ENCODE results near the gene GNAL. TPM values are rescaled to one million over a fixed set of nuclear protein-coding genes. Genes with fewer than 3 reads are reported as not detected.

Gene GNAL
- total RNA-seq, 3 donors from 2014 or later (not counting 1 experiment from before 2014, with no cell fraction given): 10.9 to 15.0 (median 12.6) TPM

DNA sequence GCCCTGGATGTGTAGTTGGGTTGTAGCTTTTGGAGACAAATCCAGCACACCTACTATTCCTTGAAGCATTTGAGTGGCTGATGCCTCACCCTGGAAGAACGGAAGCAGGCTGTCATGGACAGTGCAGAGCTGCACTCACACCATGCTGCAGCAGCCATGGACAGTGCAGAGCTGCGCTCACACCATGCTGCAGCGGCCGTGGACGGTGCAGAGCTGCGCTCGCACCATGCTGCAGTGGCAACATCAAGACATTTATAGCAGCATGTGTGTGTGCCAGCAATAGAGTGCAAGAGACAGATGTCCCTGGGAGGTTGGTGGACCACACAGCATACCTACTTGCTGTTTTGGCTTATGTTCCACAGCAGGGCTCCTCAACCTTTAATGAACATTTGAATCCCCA lies 30.6 kb downstream of the GNAL start:
- Histone ChIP-seq H3K9me3 (ENCODE audit: control insufficient read depth, insufficient read depth, low read length) (no peaks in the 10 kb centered on the region), H3K4me3 (ENCODE audit: low read length) (no peak overlapping the region), H3K4me1 (ENCODE audit: control insufficient read depth, insufficient read depth, low read length) (no peaks in the 10 kb centered on the region), H3K27me3 (ENCODE audit: control insufficient read depth, insufficient read depth, low read length) (no peaks in the 10 kb centered on the region), H3K36me3 (ENCODE audit: control insufficient read depth, insufficient read depth, low read length) (no peaks in the 10 kb centered on the region), H3K27ac (ENCODE audit: low read length) (no peak overlapping the region)
- intact Hi-C loops (cut with micrococcal nuclease): no loop called here
- WGBS (ENCODE audit: insufficient coverage): 93% methylated on average over 7 of the region's 7 CpGs
- no peaks in the 10 kb centered on the region for H3K9me3 Mint-ChIP-seq
- no peak overlapping the region for H3K27ac Mint-ChIP-seq
- no peaks in the 10 kb centered on the region for H3K4me1 Mint-ChIP-seq
- H3K27me3 Mint-ChIP-seq (ENCODE audit: low read depth in 2 of 2): peaks cover 11 to 14% of the 10 kb centered on the region in 2 donors
- no peak for TF ChIP-seq CTCF (IDR thresholded peaks at IDR 0.05)
- no peak overlapping the region for H3K4me3 Mint-ChIP-seq
- ATAC-seq (no peak), DNase-seq (no peak)
- no peaks in the 10 kb centered on the region for H3K36me3 Mint-ChIP-seq

- H3K9me3 ChIP-seq (ENCODE audit: control insufficient read depth, insufficient read depth, low read length): no peaks in the 10 kb centered on the region
- H3K27me3 ChIP-seq (ENCODE audit: control insufficient read depth, insufficient read depth, low read length): no peaks in the 10 kb centered on the region
- intact Hi-C loops (cut with micrococcal nuclease): no loop called here
- WGBS (ENCODE audit: insufficient coverage): 89% methylated on average over 3 of the region's 3 CpGs
- TF ChIP-seq CTCF (IDR thresholded peaks at IDR 0.05): no peak
- ATAC-seq: no peak
- no peak overlapping the region for H3K4me3 ChIP-seq (ENCODE audit: low read length)
- Mint-ChIP-seq H3K36me3 (no peaks in the 10 kb centered on the region), H3K4me3 (no peak overlapping the region), H3K9me3 (no peaks in the 10 kb centered on the region), H3K27ac (no peak overlapping the region), H3K4me1 (no peaks in the 10 kb centered on the region), H3K27me3 (ENCODE audit: low read depth in 2 of 2) (peaks cover 10 to 14% of the 10 kb centered on the region in 2 donors)
- no peaks in the 10 kb centered on the region for H3K36me3 ChIP-seq (ENCODE audit: control insufficient read depth, insufficient read depth, low read length)
- no peak overlapping the region for H3K27ac ChIP-seq (ENCODE audit: low read length)
- no peak for DNase-seq
- H3K4me1 ChIP-seq (ENCODE audit: control insufficient read depth, insufficient read depth, low read length): no peaks in the 10 kb centered on the region
Measured at GRCh38 chr18:11721720-11722119, 32.7 kb downstream of the GNAL start.

DNA sequence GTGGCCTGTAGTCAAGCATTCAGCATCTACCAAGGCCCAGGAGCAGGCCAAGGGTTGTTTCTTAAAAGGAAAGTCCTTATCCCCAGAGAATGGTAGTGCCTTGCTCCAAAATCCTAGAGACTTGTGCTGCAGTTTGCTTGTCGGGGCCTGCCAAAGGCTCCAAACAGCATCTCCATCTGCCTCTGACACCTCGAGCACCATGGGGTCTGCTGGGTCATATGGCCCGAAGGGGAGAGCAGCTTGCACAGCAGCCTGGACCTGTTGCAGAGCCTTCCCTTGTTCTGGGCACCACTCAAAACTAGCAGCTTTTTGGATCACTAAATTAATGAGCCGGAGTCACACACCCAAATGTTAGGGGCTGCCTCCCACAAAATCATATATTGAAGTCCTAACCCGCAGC lies 35.7 kb downstream of the GNAL start:
- DNase-seq (no peak), ATAC-seq (no peak)
- H3K36me3 ChIP-seq (ENCODE audit: control insufficient read depth, insufficient read depth, low read length): no peaks in the 10 kb centered on the region
- WGBS (ENCODE audit: insufficient coverage): 91% methylated on average over 5 of the region's 5 CpGs
- H3K9me3 ChIP-seq (ENCODE audit: control insufficient read depth, insufficient read depth, low read length): no peaks in the 10 kb centered on the region
- no peak overlapping the region for H3K27ac Mint-ChIP-seq
- no peak overlapping the region for H3K27ac ChIP-seq (ENCODE audit: low read length)
- H3K27me3 Mint-ChIP-seq (ENCODE audit: low read depth in 2 of 2): peaks cover 3 to 15% of the 10 kb centered on the region in 2 donors
- H3K27me3 ChIP-seq (ENCODE audit: control insufficient read depth, insufficient read depth, low read length): no peaks in the 10 kb centered on the region
- no peak overlapping the region for H3K4me3 Mint-ChIP-seq
- no peaks in the 10 kb centered on the region for H3K4me1 Mint-ChIP-seq
- no peaks in the 10 kb centered on the region for H3K9me3 Mint-ChIP-seq
- no peak for TF ChIP-seq CTCF (IDR thresholded peaks at IDR 0.05)
- no peaks in the 10 kb centered on the region for H3K36me3 Mint-ChIP-seq
- intact Hi-C loops (cut with micrococcal nuclease): no loop called here
- no peak overlapping the region for H3K4me3 ChIP-seq (ENCODE audit: low read length)
- no peaks in the 10 kb centered on the region for H3K4me1 ChIP-seq (ENCODE audit: control insufficient read depth, insufficient read depth, low read length)

DNA sequence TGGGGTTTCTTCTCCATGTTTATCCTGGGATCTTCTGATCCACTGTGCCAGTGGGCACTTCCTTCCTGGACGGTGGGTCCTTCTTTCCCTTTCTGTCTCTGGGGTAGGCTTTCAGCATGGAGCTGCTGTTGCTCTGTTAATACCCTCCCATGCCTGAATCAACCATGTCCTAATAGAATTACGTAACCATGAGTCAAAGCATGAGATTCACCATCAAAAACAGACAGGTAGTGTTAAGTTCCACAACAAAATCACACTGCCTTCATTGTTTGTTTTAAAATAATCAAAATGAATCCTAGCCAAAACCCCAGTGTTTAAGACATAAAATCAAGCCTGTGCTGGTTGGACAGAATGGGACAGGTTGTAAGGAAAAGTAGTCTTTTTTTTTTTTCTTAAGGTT lies 37.5 kb downstream of the GNAL start:
- Mint-ChIP-seq H3K9me3 (no peaks in the 10 kb centered on the region), H3K27ac (no peak overlapping the region), H3K4me1 (no peaks in the 10 kb centered on the region), H3K4me3 (no peak overlapping the region), H3K36me3 (no peaks in the 10 kb centered on the region), H3K27me3 (ENCODE audit: low read depth in 2 of 2) (peaks cover 3 to 14% of the 10 kb centered on the region in 2 donors)
- ATAC-seq (no peak), DNase-seq (no peak)
- Histone ChIP-seq H3K27ac (ENCODE audit: low read length) (no peak overlapping the region), H3K4me1 (ENCODE audit: control insufficient read depth, insufficient read depth, low read length) (no peaks in the 10 kb centered on the region), H3K27me3 (ENCODE audit: control insufficient read depth, insufficient read depth, low read length) (no peaks in the 10 kb centered on the region), H3K9me3 (ENCODE audit: control insufficient read depth, insufficient read depth, low read length) (no peaks in the 10 kb centered on the region), H3K36me3 (ENCODE audit: control insufficient read depth, insufficient read depth, low read length) (no peaks in the 10 kb centered on the region), H3K4me3 (ENCODE audit: low read length) (no peak overlapping the region)
- intact Hi-C loops (cut with micrococcal nuclease): no loop called here
- WGBS (ENCODE audit: insufficient coverage): 63% methylated on average over 2 of the region's 2 CpGs
- no peak for TF ChIP-seq CTCF (IDR thresholded peaks at IDR 0.05)

Data from natural killer cell (primary cell).